KBM-7 (cell line): Measurements from ENCODE around the gene KRT71.

ENCODE experiments used
- DNase-seq: peaks from one replicate; pipeline ENCODE4 v3.0.0-alpha.2; 2015
- in situ Hi-C: fragments of 300-500 bp; cut with MboI; formaldehyde crosslinking; loops from 2 replicates; pipeline ENCODE4 v1.14.3; 2020; ENCODE audit warnings: low sequenced_read_pairs, low pct_unique_long_range_greater_than_20kb, mixed read lengths

Gene KRT71

DNA sequence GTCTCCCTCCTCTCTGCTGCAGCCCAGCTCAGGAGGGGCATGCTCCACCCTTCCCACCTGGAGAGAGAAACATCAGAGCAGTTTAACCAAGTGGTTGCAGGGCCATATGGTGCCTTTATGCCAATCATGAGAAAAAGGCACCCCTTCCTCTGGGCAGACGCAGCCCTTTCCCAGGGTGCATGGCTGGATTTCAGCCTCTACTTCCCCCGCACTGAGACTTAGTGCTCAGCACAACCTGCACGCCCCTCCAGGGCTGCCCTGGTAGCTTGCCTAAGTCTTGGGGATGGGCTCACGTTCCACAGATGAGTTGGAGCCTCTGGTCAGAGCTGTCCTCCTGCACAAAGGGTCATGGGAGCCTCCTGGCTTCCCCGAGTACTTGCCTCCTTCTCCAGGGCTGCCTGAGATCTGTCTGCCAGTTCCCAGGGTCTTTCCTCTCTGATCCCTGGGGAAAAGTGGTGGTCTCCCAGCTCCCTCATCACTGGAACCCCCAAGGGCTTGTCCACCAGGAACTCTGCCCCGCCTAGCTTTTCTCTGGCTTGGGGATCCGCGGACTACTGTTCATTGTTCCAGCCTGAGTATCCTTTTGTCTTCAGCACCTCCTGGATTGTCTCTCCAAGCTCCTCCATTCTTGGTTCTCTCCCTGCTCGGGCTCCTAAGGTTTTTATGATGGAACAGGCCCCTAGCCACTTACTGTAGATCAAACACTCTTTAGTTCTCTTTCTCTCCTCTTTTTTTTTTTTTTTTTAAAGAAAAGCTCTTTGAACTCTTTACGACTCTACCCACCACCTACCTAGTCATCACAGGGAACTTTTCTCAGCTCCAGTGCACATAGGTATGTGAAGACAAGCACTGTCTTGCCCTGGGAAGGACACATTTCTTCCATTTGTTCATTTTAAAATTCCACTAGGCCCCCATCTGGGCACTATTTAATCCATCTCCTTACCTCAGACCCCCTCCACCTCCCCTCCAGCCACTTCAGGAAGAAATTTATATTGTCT, 26.8 kb upstream of the KRT71 start:
- no peak for DNase-seq
- in situ Hi-C loops: loop anchor here (10.0 kb wide), 1 partner anchor 295 kb away; no protein-coding TSS in a partner anchor

DNA sequence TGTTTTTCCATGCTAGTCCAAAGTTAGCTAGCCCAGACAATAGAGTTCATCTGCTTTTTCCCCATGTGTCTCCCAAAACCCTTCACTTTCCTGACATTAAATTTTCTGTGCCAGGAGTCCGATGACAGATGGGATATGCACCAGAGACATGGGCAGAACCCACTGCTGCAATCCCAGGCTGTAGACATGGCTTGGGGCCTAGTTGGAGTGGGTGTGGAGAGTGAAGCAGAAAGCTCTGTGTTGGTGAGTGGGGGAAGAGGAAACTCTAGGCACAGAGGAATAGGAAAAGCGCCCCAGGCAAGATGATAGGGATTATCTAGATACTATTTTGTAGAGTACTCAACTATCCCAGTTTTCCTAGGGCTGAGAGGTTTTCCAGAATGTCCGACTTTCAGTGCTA, 25.5 kb upstream of the KRT71 start:
- no peak for DNase-seq
- in situ Hi-C loops: no loop called here

DNA sequence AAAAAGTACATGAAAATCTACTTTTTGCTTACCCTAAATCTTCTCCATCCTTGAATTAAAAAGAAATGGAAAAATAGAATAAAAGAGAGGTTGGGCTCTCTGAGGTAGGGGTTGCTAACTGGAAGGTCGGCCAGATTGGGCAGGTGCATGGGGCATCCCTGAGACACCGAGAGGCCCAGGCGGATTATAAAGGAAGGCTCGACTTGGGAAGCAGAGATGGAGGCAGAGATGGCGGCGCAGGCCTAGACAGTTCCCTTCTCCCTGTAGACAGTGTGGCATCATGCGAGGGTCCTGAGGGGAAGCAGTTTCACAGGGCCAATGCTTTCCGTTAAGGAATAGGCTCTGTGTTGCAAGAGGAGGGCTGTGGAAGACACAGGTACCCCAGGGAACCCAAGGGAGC, 24.4 kb upstream of the KRT71 start:
- in situ Hi-C loops: no loop called here
- no peak for DNase-seq

DNA sequence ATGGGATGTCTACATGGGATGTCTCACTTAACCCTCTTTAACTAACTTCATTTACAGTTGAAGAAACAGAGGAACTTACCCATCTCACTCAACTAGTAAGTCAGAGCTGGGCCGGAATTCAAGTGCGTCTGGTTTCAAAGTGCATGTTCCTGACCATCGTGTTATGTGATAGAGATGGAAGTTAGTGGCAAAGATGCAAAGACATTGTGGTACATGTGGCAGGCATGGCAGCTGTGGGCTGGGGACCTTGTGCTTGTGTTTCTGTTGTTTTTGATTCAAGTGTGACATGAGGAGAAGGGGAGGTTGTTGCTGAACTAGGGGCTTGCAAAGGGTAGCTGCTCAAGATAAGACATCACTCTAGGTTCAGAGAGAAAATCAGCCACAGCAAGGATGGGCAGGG, 23.0 kb upstream of the KRT71 start:
- DNase-seq: no peak
- in situ Hi-C loops: no loop called here

DNA sequence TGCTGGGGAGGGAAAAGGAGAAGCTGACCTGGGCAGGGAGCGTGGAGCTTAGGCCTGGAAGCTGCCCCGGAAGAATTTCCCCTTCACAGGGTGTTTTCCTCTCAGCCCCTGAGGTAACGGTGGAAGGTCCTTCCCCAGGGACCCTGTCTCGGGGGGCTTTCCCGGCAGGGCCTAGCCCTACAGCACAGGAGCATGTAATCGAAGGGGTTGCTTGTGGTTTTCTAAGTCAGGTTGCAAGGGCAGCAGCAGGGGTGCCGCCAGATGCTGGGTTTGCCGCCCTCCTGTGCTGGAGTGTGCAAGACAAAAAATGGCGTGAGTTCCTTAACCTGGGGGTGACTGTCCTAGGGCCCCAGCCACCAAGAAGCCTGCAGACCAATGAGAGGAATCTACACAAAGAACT, 22.3 kb upstream of the KRT71 start:
- in situ Hi-C loops: no loop called here
- no peak for DNase-seq

DNA sequence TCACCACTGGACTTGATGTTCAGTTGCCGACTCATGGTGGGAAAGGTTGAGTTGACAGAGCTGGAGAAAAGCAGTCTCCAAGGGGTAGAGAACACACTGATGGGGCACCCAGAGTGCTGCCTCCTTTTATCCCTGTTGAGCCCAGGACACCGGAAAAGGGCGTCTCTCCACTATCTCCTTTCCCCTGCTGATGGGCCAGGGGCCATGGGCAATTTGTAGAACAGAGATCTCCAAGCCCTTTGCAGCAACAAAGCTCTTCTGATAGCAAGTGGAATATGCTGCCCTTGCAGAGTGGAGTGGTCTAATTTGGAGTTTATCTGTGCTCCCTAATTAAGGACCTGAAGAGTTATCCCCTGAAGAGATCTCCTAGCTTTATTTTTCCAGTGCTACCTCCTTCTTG, 20.8 kb upstream of the KRT71 start, which contains the start of gene KRT74:
Gene KRT74 (minus strand): TSS at position 101 of the 400 bp plus-strand sequence. CDS start 66 bp downstream, at position 35.
- in situ Hi-C loops: no loop called here
- no peak for DNase-seq

DNA sequence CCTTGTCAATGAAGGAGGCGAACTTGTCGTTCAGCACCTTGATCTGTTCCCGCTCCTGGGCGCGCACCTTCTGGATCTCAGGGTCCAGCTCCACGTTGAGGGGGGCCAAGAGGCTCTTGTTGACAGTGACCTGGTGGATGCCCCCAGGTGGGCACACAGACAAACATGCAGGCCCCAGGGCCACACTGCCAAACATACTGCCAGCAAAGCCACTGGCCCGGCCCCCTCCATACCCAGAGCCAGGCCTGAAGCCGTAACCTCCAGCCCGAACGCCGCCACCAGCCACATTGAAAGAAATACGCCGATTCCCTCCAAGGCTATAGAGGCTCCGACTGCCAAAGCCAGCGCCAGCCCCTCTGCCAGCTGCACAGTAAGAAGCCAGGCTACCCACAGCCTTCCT, 20.4 kb upstream of the KRT71 start:
- in situ Hi-C loops: no loop called here
- no peak for DNase-seq

DNA sequence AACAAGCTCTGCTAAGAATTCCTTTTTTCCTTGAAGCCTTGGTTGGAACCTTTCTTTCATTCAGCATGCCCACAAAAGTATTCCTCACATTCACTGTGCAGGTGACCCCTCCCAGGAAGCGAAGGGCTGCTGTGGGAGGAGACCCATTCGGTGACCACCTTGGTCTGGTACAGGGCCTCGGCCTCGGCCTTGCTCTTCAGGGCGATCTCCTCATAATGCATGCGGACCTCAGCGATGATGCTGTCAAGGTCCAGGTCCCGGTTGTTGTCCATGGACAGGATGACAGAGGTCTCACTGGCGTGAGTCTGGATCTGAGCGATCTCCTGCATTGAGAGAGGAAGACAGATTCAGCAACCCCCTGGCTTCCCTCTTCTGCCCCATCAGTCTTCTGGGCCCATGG, 17.6 kb upstream of the KRT71 start:
- in situ Hi-C loops: no loop called here
- DNase-seq: no peak

DNA sequence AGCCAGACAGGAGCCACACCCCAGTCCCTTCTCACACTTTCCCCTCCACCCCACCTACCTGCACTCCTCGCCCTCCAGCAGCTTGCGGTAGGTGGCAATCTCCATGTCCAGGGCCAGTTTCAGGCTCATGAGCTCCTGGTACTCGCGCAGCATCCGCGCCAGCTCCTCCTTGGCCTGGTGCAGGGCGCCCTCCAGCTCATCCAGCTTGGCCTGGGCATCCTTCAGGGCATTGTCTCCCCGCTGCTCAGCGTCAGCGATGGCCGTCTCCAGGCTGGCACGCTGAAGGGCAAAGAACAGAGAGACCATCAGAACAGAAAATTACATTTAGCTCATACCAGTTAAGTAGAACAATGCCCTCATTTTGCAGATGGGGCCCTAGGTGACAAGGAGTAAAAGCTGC, 15.2 kb upstream of the KRT71 start:
- no peak for DNase-seq
- in situ Hi-C loops: no loop called here

DNA sequence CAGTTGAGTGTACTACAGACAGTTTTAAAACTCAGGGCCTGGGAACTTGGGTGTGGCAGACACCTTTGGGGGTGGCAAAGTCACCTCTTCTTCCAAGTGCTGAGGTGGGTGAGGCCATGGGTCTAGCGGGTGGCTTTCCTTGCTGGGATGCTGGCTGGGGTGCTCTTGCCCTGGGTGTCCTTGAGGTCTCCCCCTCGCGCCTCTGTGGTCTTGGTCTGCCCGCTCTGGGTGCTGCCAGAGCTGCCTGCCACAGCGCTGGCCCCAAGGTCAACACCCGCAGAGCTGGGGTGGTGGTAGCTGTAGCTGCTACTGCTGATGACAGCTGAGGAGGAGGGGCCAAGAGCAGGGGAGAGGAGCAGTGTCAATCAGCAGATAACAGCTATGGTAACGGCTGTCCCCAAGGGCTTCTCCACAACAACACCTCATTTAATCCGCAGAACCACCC, 13.9 kb upstream of the KRT71 start:
- in situ Hi-C loops: no loop called here

DNA sequence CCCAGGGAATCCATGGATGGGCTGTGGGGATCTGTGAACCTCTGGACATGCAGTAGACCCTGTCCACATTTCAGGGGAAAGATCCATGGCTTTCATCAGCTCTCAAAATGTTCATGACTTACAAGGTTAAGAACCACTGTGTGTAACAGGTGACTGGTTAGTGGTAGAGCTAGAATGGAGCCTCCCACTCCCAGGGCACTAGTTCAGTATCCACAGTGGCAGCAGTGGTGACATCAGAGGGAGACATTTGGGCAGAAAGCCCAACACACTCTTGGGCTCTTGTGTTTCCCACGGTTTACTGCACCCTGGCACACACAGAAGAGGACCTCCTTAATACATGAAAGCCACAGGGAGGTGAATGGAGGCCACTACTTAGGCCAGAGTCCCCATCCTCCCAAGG, 11.6 kb upstream of the KRT71 start:
- in situ Hi-C loops: no loop called here
- DNase-seq: no peak

More for the DNA sequence above, 13.9 kb upstream of the KRT71 start:
- no peak for DNase-seq

DNA sequence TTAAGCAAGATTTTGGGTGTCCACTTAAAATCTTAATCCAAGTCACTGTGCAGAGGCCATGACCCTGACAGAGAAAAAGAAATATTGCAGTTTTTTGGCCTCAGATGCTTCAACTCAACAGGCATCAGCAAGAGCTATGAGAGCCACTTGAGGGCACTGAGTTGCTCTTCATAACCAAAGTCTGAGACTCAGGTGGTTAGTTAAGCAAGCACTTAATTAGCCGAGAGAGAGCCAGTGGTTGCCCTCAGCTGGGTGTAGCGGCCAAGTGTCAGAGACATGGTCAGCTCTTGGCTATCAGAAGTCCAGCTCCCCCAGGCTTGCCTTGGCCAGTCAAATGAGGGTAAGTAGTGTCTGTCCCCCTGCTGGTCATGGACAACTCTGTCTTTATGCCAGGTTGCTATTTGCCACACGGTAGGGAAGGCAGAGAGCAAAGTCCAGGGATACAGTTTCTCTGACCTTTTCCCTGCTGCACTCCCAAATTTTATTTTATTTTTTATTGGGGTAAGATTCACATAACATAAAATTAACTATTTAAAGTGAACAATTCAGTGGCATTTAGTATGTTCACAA, 9.0 kb upstream of the KRT71 start:
- DNase-seq: no peak
- in situ Hi-C loops: no loop called here

DNA sequence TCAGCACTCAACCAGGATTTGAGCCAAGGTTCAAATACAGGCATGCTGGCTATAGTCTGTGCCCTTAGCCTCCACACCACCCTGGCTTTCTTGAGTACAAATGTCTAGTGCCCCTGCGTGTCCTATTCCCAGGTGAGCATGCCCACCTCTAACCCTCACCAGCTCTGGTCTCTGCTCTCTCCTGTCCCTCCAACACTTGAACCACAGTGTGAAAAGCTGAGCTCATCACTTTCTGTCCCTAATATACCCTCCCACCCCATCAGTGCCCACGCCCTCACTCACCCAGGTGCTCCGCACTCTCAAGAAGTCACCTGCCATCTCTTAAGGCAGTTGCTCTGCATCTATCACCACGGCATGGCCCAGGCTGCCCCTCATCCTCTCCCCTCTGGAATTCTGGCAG, 7.0 kb upstream of the KRT71 start:
- no peak for DNase-seq
- in situ Hi-C loops: no loop called here

DNA sequence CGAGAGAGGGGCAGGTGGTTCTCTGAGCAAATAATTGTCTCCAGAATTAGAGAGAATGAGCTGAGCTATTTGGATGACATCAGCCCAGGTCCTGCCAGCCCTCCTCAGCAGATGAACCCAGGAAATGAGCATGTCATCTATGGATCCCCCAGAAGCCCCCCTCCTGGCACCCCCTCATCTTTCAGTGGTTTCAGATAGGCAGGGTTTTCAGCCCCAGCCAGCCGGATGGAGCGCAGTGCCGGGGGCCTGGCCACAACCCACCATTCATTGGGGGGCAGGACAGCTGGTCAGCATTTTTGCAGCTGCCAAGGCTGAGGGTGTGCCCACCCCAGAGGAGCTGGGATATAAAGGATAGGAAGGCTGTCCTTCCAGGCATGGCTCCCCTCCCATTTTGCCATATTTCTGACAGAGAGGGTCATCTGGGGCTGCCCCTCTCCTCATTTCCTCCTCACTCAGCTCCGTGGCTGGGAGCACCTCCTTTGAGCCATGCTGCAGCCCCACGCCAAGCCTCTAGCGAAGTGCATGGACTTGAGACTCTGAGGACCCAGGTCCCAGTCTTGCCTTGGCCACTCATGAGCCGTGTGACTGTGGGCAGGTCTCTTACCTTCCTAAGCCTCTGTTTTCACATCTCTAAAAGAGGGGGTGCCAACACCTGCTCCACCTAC, 6.0 kb upstream of the KRT71 start:
- in situ Hi-C loops: no loop called here
- DNase-seq: no peak

DNA sequence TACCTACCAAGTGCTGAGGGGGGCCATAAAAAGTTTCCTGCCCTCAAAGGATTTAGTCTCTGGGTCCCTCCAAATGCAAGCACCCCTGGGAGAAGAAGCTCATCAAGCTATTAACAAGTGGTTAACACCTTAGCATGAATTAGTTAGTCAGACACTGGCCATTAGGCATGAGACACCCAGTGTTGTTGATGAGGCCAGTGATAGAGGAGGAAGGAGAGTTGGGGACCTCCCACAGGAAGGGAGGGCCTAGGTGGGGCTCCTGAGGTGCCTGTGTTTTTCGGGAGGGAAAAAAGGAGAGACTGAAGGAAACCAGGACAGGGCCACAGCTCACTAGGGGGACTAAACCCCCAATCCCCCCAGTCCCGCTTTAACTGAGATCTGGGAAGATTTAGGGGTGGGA, 4.5 kb upstream of the KRT71 start:
- in situ Hi-C loops: no loop called here
- DNase-seq: no peak

DNA sequence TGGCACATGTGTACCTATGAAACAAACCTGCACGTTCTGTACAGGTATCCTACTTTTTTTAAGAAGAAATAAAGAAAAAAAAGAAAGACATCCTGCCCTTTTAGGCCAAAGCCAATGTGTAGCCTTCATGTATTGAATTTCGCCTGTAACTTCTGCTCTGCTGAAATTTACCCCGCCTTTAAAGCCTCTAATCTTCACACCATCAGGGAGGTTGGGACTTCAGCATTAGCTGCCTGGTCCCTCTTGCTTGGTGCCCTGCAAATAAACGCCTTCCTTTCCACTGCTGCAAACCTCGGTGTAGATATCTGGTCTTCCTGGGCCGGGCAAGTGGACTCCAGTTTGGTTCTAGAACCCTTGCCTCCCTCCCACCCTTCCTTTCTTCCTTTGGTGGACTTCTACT, 2.6 kb upstream of the KRT71 start:
- in situ Hi-C loops: no loop called here
- DNase-seq: no peak

DNA sequence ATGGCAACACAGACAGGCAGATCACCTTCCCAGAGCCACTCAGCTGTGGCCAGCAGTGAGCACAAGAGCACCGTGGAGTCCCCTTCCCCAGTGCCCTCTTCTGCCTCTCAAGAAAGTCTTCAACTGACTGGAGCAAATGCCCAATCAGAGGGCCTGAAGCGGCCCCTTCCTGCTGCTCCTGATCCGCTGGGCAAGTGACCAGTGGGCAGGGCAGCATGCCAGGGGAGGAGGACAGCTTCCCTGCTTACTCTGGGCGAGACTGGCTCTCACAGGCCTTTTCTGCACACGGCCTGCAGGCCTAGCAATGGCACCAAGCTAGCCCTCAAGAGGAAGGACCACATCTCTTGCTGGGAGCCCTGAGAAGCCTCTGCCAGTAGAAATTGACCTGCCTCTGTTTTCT, 890 bp downstream of the KRT71 start:
- no peak for DNase-seq

DNA sequence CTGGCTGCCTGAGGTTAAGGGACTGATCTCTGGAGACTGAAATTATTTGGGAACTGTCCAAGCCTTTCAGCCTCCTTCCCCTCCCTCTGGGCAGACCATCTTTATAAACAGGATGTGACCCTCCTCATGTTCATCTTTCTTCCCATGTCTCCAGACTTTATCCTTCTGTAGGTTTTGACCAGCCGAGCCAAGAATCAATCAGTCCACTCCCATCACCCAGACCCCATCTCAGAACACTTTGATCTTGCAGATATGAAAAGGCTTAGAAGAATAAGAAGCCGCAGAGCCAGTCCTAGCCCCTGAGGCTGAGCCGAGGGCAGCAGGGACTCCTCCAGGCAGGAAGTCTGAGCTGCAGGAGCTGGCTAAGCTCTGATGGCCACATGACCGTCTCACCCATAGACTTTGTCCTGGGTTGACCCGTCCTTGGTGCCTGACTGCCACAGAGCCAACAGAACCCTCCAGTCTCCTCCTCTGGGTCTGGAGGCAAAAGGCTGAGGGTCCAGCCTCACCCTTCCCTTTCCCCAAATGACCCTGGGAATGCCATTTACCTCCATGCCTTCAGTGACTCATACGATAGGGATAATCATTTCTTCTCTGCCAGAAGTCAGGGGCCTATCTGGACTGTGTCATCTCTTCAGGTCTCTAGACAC, 1.6 kb downstream of the KRT71 start:
- no peak for DNase-seq
- in situ Hi-C loops: no loop called here

More for the DNA sequence above, 890 bp downstream of the KRT71 start:
- in situ Hi-C loops: no loop called here

DNA sequence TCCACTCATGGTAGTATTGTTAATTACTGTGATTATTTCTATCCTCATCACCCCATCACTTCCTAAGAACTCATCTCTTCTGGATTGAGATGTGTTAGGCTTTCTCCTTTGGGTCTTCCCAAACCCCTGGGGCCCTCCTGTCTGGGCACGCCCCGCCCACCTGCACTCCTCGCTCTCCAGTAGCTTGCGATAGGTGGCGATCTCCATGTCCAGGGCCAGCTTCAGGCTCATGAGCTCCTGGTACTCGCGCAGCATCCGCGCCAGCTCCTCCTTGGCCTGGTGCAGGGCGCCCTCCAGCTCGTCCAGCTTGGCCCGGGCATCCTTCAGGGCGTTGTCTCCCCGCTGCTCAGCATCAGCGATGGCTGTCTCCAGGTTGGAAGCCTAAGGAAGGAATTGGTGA, 6.8 kb downstream of the KRT71 start:
- no peak for DNase-seq
- in situ Hi-C loops: no loop called here
